K562 (cell line): Measurements from ENCODE around the gene PUM1. TPM values are rescaled to one million over a fixed set of nuclear protein-coding genes. Genes with fewer than 3 reads are reported as not detected.
A peak's percentile ranks its signal among the peaks of the same experiment; 100 is the strongest.

ENCODE experiments used
- ATAC-seq: fragments of 200-7000 bp; cut with Tn5 transposase; 3 replicates; pipeline ENCODE4 v1.9.1; 2020; ENCODE audit warnings: moderate library complexity
- BruUV-seq: library from RNA; stranded (reverse); fragments of 400-500 nt; replicated peaks from 2 replicates; lab custom pipeline; 2021; lab: Mats Ljungman, UMichigan
- CTCF ChIA-PET: fragments of 300-600 bp; formaldehyde crosslinking; extraction: SDS; loops from one replicate; lab custom pipeline; 2021; ENCODE audit warnings: low intra/inter-chr PET ratio; lab: Yijun Ruan, JAX
- POLR2A ChIA-PET: fragments of 300-600, 350-650 bp; sonication (Branson Sonifier 250); formaldehyde crosslinking; extraction: SDS; loops from one replicate; lab custom pipeline; 2021; ENCODE audit warnings: antibody characterized with exemption, inconsistent platforms; lab: Yijun Ruan, JAX
- DNase-seq, 4 experiments: peaks; one replicate each; pipeline versions ENCODE4 v3.0.0 to v3.0.0-alpha.2; 2011 to 2018; ENCODE audit warnings: low spot score in 3 of 4, mixed read lengths in 3 of 4; ENCODE audit errors: extremely low read depth in 1 of 4
- FAIRE-seq: peaks from 2 replicates; lab custom pipeline; 2011; peaks lifted over from hg19 to GRCh38; lab: Jason Lieb, UNC
- H2AFZ ChIP-seq: 2 replicates; pipeline ENCODE4 v1.6.0; 2011; ENCODE audit warnings: low read depth, low read length, control low read depth, inconsistent platforms
- H3K27ac ChIP-seq: fragments of 200-600 bp; 3 replicates; pipeline ENCODE4 v1.8.0; 2011; ENCODE audit warnings: low read depth, mild to moderate bottlenecking, control low read depth, inconsistent platforms, low read length, moderate library complexity, mixed read lengths; ENCODE audit errors: extremely low read depth
- H3K27me3 ChIP-seq, 2 experiments: fragments of 300-600 bp in 1 of 2; 2 replicates in 1 of 2; 3 replicates in 1 of 2; pipeline versions ENCODE4 v1.6.0 to v1.8.0; 2011; ENCODE audit warnings: inconsistent platforms in 2 of 2, low read length in 2 of 2, mild to moderate bottlenecking in 1 of 2, mixed read lengths in 1 of 2, moderate library complexity in 1 of 2; ENCODE audit not compliant: control insufficient read depth in 2 of 2, insufficient read depth in 2 of 2
- H3K36me3 ChIP-seq: fragments of 300-600 bp; 3 replicates; pipeline ENCODE4 v1.8.0; 2011; ENCODE audit warnings: mild to moderate bottlenecking, low read length, inconsistent platforms; ENCODE audit not compliant: control insufficient read depth, insufficient read depth
- H3K4me1 ChIP-seq, 2 experiments: fragments of 200-600 bp in 1 of 2; replicated peaks in 1 of 2; 2 replicates in 1 of 2; 3 replicates in 1 of 2; pipeline versions ENCODE4 v1.5.1 to v1.8.0; 2011; ENCODE audit warnings: inconsistent platforms in 2 of 2, low read length in 2 of 2, mild to moderate bottlenecking in 1 of 2, mixed read lengths in 1 of 2, moderate library complexity in 1 of 2; ENCODE audit not compliant: control insufficient read depth in 2 of 2, insufficient read depth in 2 of 2
- H3K4me2 ChIP-seq: 2 replicates; pipeline ENCODE4 v1.6.1; 2011; ENCODE audit warnings: low read length, control low read depth, inconsistent platforms, mixed read lengths; ENCODE audit not compliant: insufficient read depth
- H3K4me3 ChIP-seq: fragments of 200-600 bp; sonication (generic), shearing (Covaris generic); 2 replicates; pipeline ENCODE4 v1.5.1; 2016; ENCODE audit warnings: control low read depth, inconsistent platforms
- H3K79me2 ChIP-seq: fragments of 200-600 bp; 3 replicates; pipeline ENCODE4 v1.8.0; 2011; ENCODE audit warnings: low read length, inconsistent platforms; ENCODE audit not compliant: control insufficient read depth, insufficient read depth
- H3K9ac ChIP-seq, 2 experiments: 2 replicates each; pipeline versions ENCODE4 v1.6.0 to v1.6.1; 2011; ENCODE audit warnings: low read depth in 2 of 2, low read length in 2 of 2, control low read depth in 1 of 2, inconsistent platforms in 1 of 2, mild to moderate bottlenecking in 1 of 2, mixed read lengths in 1 of 2; ENCODE audit not compliant: insufficient read depth in 1 of 2
- H3K9me1 ChIP-seq: one replicate; pipeline ENCODE4 v1.6.0; 2011; ENCODE audit warnings: inconsistent platforms, mild to moderate bottlenecking, low read length, moderate library complexity; ENCODE audit not compliant: control insufficient read depth, insufficient read depth
- H3K9me3 ChIP-seq: replicated peaks from 2 replicates; pipeline ENCODE4 v1.5.1; 2011; ENCODE audit warnings: low read depth, low read length, inconsistent platforms; ENCODE audit not compliant: control insufficient read depth, insufficient read depth
- H4K20me1 ChIP-seq: replicated peaks from 2 replicates; pipeline ENCODE4 v1.6.1; 2011; ENCODE audit warnings: low read length, inconsistent platforms, mixed read lengths; ENCODE audit not compliant: control insufficient read depth, insufficient read depth
- NRF1 ChIP-seq, 2 experiments: fragments of 450-650 bp; IDR thresholded peaks in 1 of 2; conservative IDR thresholded peaks in 1 of 2; 2 replicates each; pipeline ENCODE4 v1.6.1; 2014; ENCODE audit warnings: mild to moderate bottlenecking in 2 of 2
- POLR2B ChIP-seq: fragments of 450-650 bp; IDR thresholded peaks from 2 replicates; pipeline ENCODE4 v1.6.1; 2018; ENCODE audit warnings: low read depth; ENCODE audit not compliant: partially characterized antibody
- VEZF1 ChIP-seq: fragments of 200-800 bp; sonication (Bioruptor generic); IDR thresholded peaks from 2 replicates; pipeline ENCODE4 v1.6.1; 2017; ENCODE audit warnings: missing genetic modification characterization, missing compliant biosample characterization
- ZNF740 ChIP-seq, 3 experiments: fragments of 200-800 bp in 1 of 3; sonication (Bioruptor generic) in 1 of 3; sonication (generic) in 1 of 3; formaldehyde crosslinking in 1 of 3; IDR thresholded peaks; 2 replicates each; pipeline versions ENCODE4 v1.6.1 to v1.8.0; 2016 to 2022; ENCODE audit warnings: mild to moderate bottlenecking in 2 of 3, missing compliant biosample characterization in 2 of 3, missing genetic modification characterization in 2 of 3, missing genetic modification reagents in 1 of 3
- WGBS: fragments of 100-300 bp; shearing (Covaris generic); methylation state at CpG from one replicate; pipeline ENCODE4 v1.1.6; 2016; ENCODE audit warnings: low coverage, mixed read lengths; ENCODE audit not compliant: insufficient coverage; ENCODE audit errors: missing lambda C conversion rate; 5-methylcytosine and 5-hydroxymethylcytosine counted together
- in situ Hi-C: fragments of 300-500 bp; cut with MboI; formaldehyde crosslinking; loops from 4 replicates; pipeline ENCODE4 v1.15.0; 2018; ENCODE audit warnings: inconsistent platforms, mixed read lengths
- intact Hi-C: fragments of 100-400 bp; cut with micrococcal nuclease; formaldehyde crosslinking; loops from 2 replicates; pipeline ENCODE4 v1.14.2; 2022
- polyA plus RNA-seq, 8 experiments: library from polyadenylated mRNA; depleted of rRNA in 4 of 8; stranded (reverse) in 5 of 8; unstranded in 3 of 8; fragments of >200 nt; fragmentation: Nextera tagmentation in 2 of 8; fragmentation: Illumina TruSeq in 1 of 8; extraction: Ambion mirVana in 2 of 8; extraction: Trizol in 1 of 8; gene quantifications; 2 replicates each; pipeline versions ENCODE4 v1.2.1 to v1.2.3, GENCODE V29; 2011 to 2014; ENCODE audit warnings: inconsistent platforms in 1 of 8, missing spikeins in 1 of 8
- total RNA-seq, 7 experiments: library from RNA; depleted of rRNA in 6 of 7; stranded (reverse); fragments of >200 nt in 6 of 7; fragmentation: Illumina TruSeq in 2 of 7; extraction: Trizol in 2 of 7; gene quantifications; 2 replicates each; pipeline versions ENCODE4 v1.2.1 to v1.2.3, GENCODE V29; 2011 to 2021; ENCODE audit warnings: low replicate concordance in 1 of 7

PUM1 gene
- total and polyA plus RNA-seq, 9 of the 15 experiments (the other 6 are each of a cell fraction or from before 2014, with no cell fraction given), result 37.7 to 104 (median 55.7) TPM

- Histone ChIP-seq H3K27me3 (no peaks in the 10 kb centered on the region), H4K20me1 (no peaks in the 10 kb centered on the region), H3K36me3 (peaks cover 26% of the 10 kb centered on the region; the same call in 2 of the 3 replicates), H2AFZ (no peak overlapping the region), H3K9me3 (no peaks in the 10 kb centered on the region), H3K4me2 (no peak overlapping the region), H3K79me2 (no peaks in the 10 kb centered on the region), H3K9me1 (no peaks in the 10 kb centered on the region), H3K4me3 (no peak overlapping the region), H3K4me1 (no peaks in the 10 kb centered on the region; a peak in 2 of 5 replicates), H3K27ac (no peak overlapping the region), H3K9ac (peak overlapping the region in 1 of 2 experiments; percentile 14; a peak in 1 of 4 replicates)
- TF ChIP-seq VEZF1 (no peak), ZNF740 (CRISPR knock-in tag; IDR thresholded peaks at IDR 0.05) (no peak), ZNF740 (tag; IDR thresholded peaks at IDR 0.05) (0 out of 4 replicates have a peak, but pooled peaks of 1 of the 2 experiments have one; percentile 24), POLR2B (no peak), NRF1 (conservative IDR thresholded peaks at IDR 0.05 in 1 of 2, IDR thresholded peaks at IDR 0.05 in 1 of 2) (no peak)
- ATAC-seq (no peak), FAIRE-seq (no peak), DNase-seq (no peak)
- in situ Hi-C loops (no loop called here), intact Hi-C loops (loop anchor here (1.0 kb wide), 3 partner anchors 17 to 149 kb away; no protein-coding TSS in a partner anchor)
- BruUV-seq, result no TSS peak
- ChIA-PET POLR2A (interaction anchor here (0.6 to 1.9 kb wide), 9 partner anchors 9 to 149 kb away, joined by 3 to 22 read pairs (median 5); no protein-coding TSS in a partner anchor), CTCF (interaction anchor here (0.6 to 3.7 kb wide), 3 partner anchors 18 to 146 kb away, joined by 6 to 35 read pairs (median 26); no protein-coding TSS in a partner anchor)
- WGBS, result 89% methylated on average over 2 of the region's 2 CpGs
Observed at GRCh38 chr1:30928789-30929134, 136.8 kb downstream of the PUM1 start.
